RCC 7860 (cell line): Measurements from ENCODE around the gene RIF1.
"Not testable (repeated sequence)": the region's sequence is repeated elsewhere in the genome, so short reads cannot be mapped to it uniquely, and the experiment has no call there.

Experiments used
- DNase-seq: peaks from one replicate; pipeline ENCODE4 v3.0.0-alpha.2; 2015; ENCODE audit warnings: low spot score
- FAIRE-seq: peaks from 2 replicates; lab custom pipeline; 2012; peaks lifted over from hg19 to GRCh38; lab: Jason Lieb, UNC

The RIF1 gene

GRCh38 chr2:151408788-151409600 is 708 bp upstream of the RIF1 start:
- FAIRE-seq (no peak), DNase-seq (no peak)

- FAIRE-seq, result no peak
- peak; percentile 32 for DNase-seq
These were observed 758 bp downstream of the RIF1 start for GRCh38 chr2:151410485-151410834.

GRCh38 chr2:151417650-151418049 is 7.9 kb downstream of the RIF1 start:
- DNase-seq (no peak), FAIRE-seq (no peak)

- not testable (repeated sequence) for DNase-seq, FAIRE-seq
These were observed 12.0 kb downstream of the RIF1 start for GRCh38 chr2:151421681-151422080.

- FAIRE-seq (no peak), DNase-seq (no peak)
These were observed 13.3 kb downstream of the RIF1 start for GRCh38 chr2:151422917-151423439.

GRCh38 chr2:151423760-151424159 is 14.1 kb downstream of the RIF1 start:
- DNase-seq (no peak), FAIRE-seq (no peak)

- DNase-seq, result peak; percentile 21
- peak; percentile 35 for FAIRE-seq
These were observed 27.9 kb downstream of the RIF1 start for GRCh38 chr2:151437630-151438029.

GRCh38 chr2:151438506-151438905 is 28.8 kb downstream of the RIF1 start:
- no peak for FAIRE-seq
- no peak for DNase-seq

- no peak for FAIRE-seq
These were observed 29.4 kb downstream of the RIF1 start for GRCh38 chr2:151439127-151439526.

GRCh38 chr2:151459358-151459757 is 49.7 kb downstream of the RIF1 start:
- FAIRE-seq, result no peak
- no peak for DNase-seq

More at GRCh38 chr2:151439127-151439526, 29.4 kb downstream of the RIF1 start:
- no peak for DNase-seq

GRCh38 chr2:151465771-151466170 is 56.1 kb downstream of the RIF1 start:
- no peak for FAIRE-seq

GRCh38 chr2:151470556-151470955 is 60.9 kb downstream of the RIF1 start:
- DNase-seq (no peak), FAIRE-seq (peak; percentile 52)

More at GRCh38 chr2:151465771-151466170, 56.1 kb downstream of the RIF1 start:
- DNase-seq, result no peak

GRCh38 chr2:151472966-151473365 is 63.3 kb downstream of the RIF1 start:
- FAIRE-seq (no peak), DNase-seq (no peak)

GRCh38 chr2:151475071-151475470 is 65.4 kb downstream of the RIF1 start:
- FAIRE-seq (peak; percentile 26), DNase-seq (no peak)

GRCh38 chr2:151476287-151476686 is 66.6 kb downstream of the RIF1 start:
- FAIRE-seq, result no peak
- DNase-seq, result no peak

- no peak for FAIRE-seq
These were observed 68.3 kb downstream of the RIF1 start for GRCh38 chr2:151478011-151478410.

GRCh38 chr2:151481744-151482143 is 72.0 kb downstream of the RIF1 start:
- FAIRE-seq, result no peak
- DNase-seq, result no peak

More at GRCh38 chr2:151478011-151478410, 68.3 kb downstream of the RIF1 start:
- no peak for DNase-seq

- FAIRE-seq, result no peak
- no peak for DNase-seq
These were observed 72.5 kb downstream of the RIF1 start for GRCh38 chr2:151482171-151482725.

- no peak for DNase-seq
- no peak for FAIRE-seq
These were observed 73.8 kb downstream of the RIF1 start for GRCh38 chr2:151483546-151483945.

- DNase-seq (no peak), FAIRE-seq (no peak)
These were observed 74.4 kb downstream of the RIF1 start for GRCh38 chr2:151484100-151484499.

GRCh38 chr2:151486053-151486452 is 76.4 kb downstream of the RIF1 start:
- DNase-seq (no peak), FAIRE-seq (no peak)

- no peak for FAIRE-seq
- no peak for DNase-seq
These were observed 80.6 kb downstream of the RIF1 start for GRCh38 chr2:151490276-151490675.
